MM.1S (cell line): ENCODE data around the gene FBXW11.

ENCODE experiments used
- DNase-seq: peaks from one replicate; pipeline ENCODE4 v3.0.0-alpha.2; 2015
- H2AFZ ChIP-seq: fragments of 300-600 bp; sonication (generic); 2 replicates; pipeline ENCODE4 v1.6.0; 2016; ENCODE audit warnings: antibody characterized with exemption, low read length
- H3F3A ChIP-seq: fragments of 300-600 bp; sonication (generic); 2 replicates; pipeline ENCODE4 v1.6.1; 2016; ENCODE audit warnings: mild to moderate bottlenecking, antibody characterized with exemption, low read length, moderate library complexity, mixed read lengths; ENCODE audit not compliant: insufficient read depth
- H3K27ac ChIP-seq: fragments of 300-600 bp; sonication (generic); 2 replicates; pipeline ENCODE4 v1.5.1; 2016; ENCODE audit warnings: mild to moderate bottlenecking, low read length
- H3K27me3 ChIP-seq: fragments of 300-600 bp; sonication (generic); replicated peaks from 2 replicates; pipeline ENCODE4 v1.6.0; 2016; ENCODE audit warnings: low read length; ENCODE audit not compliant: insufficient read depth
- H3K36me3 ChIP-seq: fragments of 300-600 bp; sonication (generic); replicated peaks from 2 replicates; pipeline ENCODE4 v1.6.1; 2016; ENCODE audit warnings: mild to moderate bottlenecking, low read length, mixed read lengths; ENCODE audit not compliant: insufficient read depth
- H3K4me1 ChIP-seq: fragments of 300-600 bp; sonication (generic); 2 replicates; pipeline ENCODE4 v1.6.1; 2016; ENCODE audit warnings: low read length, mixed read lengths
- H3K4me2 ChIP-seq: fragments of 300-600 bp; sonication (generic); 2 replicates; pipeline ENCODE4 v1.6.0; 2016; ENCODE audit warnings: low read depth, low read length
- H3K4me3 ChIP-seq: fragments of 300-600 bp; sonication (generic); 2 replicates; pipeline ENCODE4 v1.5.1; 2016; ENCODE audit warnings: low read length, mixed read lengths
- H3K79me2 ChIP-seq: fragments of 300-600 bp; sonication (generic); 2 replicates; pipeline ENCODE4 v1.6.1; 2016; ENCODE audit warnings: mixed run types, low read length, mixed read lengths
- H3K9ac ChIP-seq: fragments of 300-600 bp; sonication (generic); 2 replicates; pipeline ENCODE4 v1.6.1; 2016; ENCODE audit warnings: low read length, mixed read lengths
- H3K9me2 ChIP-seq: fragments of 300-600 bp; sonication (generic); replicated peaks from 2 replicates; pipeline ENCODE4 v1.6.1; 2016; ENCODE audit warnings: mild to moderate bottlenecking, low read length, mixed read lengths; ENCODE audit not compliant: insufficient read depth
- H3K9me3 ChIP-seq: fragments of 300-600 bp; sonication (generic); replicated peaks from 2 replicates; pipeline ENCODE4 v1.6.1; 2016; ENCODE audit warnings: mild to moderate bottlenecking, low read length, mixed read lengths; ENCODE audit not compliant: insufficient read depth
- H4K20me1 ChIP-seq: fragments of 300-600 bp; sonication (generic); 2 replicates; pipeline ENCODE4 v1.6.1; 2016; ENCODE audit warnings: mild to moderate bottlenecking, low read length, moderate library complexity, mixed read lengths; ENCODE audit not compliant: insufficient read depth
- CTCF ChIP-seq: fragments of 300-600 bp; sonication (generic); IDR thresholded peaks from 2 replicates; pipeline ENCODE4 v1.5.1; 2016; ENCODE audit warnings: antibody characterized with exemption, low read length, mixed read lengths
- EZH2 ChIP-seq: fragments of 300-600 bp; sonication (generic); optimal IDR thresholded peaks from 2 replicates; pipeline ENCODE3; 2017; ENCODE audit warnings: low read depth, mild to moderate bottlenecking, antibody characterized with exemption, low read length, mixed read lengths
- EZH2phosphoT487 ChIP-seq: fragments of 300-600 bp; sonication (generic); IDR thresholded peaks from 2 replicates; pipeline ENCODE4 v1.6.1; 2018; ENCODE audit warnings: antibody characterized with exemption, low read length

FBXW11 gene

DNA sequence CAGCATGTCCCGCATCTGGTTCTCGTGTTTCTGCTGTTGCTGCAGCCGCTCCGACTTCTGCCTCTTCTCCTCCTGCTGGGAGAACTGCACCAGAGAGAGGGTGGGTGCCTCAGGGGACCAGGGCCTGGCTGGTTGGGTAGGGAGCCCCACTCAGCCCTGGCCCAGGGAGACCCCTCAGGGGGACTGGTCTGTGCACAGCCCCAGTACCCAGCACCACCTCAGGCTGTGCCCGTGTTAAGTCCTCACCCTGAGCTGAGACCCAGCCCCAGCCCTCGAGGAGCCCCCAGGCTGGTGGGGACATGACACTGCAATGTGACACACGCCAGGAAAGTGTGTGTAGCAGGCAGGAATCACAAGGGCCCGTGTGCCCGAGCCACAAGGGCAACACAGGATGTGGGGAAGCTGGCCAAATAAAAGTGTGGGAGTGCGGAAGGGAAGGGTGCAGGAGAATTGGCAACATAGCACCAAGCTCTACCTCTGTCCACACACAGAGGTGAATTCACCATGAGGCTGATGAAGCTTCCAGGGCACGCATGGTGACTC, 48.2 kb upstream of the FBXW11 start:
- H3K9ac ChIP-seq, result no peak overlapping the region
- peaks cover 5% of the 10 kb centered on the region; the same call in 1 of the 2 replicates for H3K36me3 ChIP-seq
- TF ChIP-seq EZH2phosphoT487 (no peak), EZH2 (no peak), CTCF (no peak)
- H3K9me3 ChIP-seq, result no peaks in the 10 kb centered on the region
- DNase-seq, result no peak
- H3F3A ChIP-seq, result no peaks in the 10 kb centered on the region
- no peaks in the 10 kb centered on the region for H3K27me3 ChIP-seq
- H4K20me1 ChIP-seq, result no peaks in the 10 kb centered on the region
- no peaks in the 10 kb centered on the region for H3K9me2 ChIP-seq
- H3K27ac ChIP-seq, result no peak overlapping the region
- no peak overlapping the region for H3K4me2 ChIP-seq
- H3K4me3 ChIP-seq, result no peak overlapping the region
- no peak overlapping the region for H2AFZ ChIP-seq
- no peaks in the 10 kb centered on the region for H3K79me2 ChIP-seq
- no peaks in the 10 kb centered on the region for H3K4me1 ChIP-seq

GRCh38 chr5:172052450-172053236, 46.2 kb upstream of the FBXW11 start:
- Histone ChIP-seq H3K9me3 (no peaks in the 10 kb centered on the region), H3K4me1 (no peaks in the 10 kb centered on the region), H3K4me2 (no peak overlapping the region), H3K9me2 (no peaks in the 10 kb centered on the region), H3K27me3 (no peaks in the 10 kb centered on the region), H3K36me3 (peaks cover 5% of the 10 kb centered on the region; the same call in 1 of the 2 replicates), H3K9ac (no peak overlapping the region), H3K4me3 (no peak overlapping the region), H3F3A (no peaks in the 10 kb centered on the region), H3K27ac (no peak overlapping the region), H4K20me1 (no peaks in the 10 kb centered on the region), H2AFZ (no peak overlapping the region), H3K79me2 (no peaks in the 10 kb centered on the region)
- TF ChIP-seq EZH2phosphoT487 (no peak), CTCF (no peak), EZH2 (no peak)
- DNase-seq, result no peak

DNA sequence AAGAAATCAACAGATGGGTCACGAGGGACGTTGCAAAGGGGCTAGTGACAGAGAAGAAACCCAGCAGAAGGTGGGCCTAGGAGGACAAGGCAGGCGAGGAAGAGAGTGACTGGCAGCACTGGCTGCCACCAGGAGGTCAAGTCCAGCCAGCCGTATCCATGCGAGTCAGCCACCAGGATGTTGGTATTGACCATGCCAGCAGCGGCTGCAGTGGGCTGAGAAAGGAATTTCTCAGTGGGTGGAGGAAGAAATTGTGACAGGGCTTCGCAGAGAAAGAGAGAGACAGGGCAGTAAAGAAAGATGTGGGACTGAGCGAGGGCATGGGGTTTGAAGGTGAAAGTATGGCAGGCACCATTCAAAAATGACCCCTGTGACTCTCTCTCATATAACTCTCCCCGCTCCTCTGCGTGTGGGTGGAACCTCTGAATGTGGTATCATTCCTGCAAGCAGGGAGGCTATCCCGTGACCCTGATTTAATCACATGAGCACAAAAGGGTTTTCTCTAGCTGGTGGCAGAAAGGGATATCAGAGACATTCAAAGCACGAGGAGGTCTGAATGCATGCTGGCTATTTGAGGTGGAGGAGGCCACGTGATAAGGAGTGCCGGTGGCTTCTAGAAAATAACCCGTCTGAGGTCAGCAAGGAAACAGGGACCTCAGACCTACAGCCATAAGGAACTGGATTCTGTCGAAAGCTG, 45.4 kb upstream of the FBXW11 start:
- no peaks in the 10 kb centered on the region for H3K9me2 ChIP-seq
- no peaks in the 10 kb centered on the region for H3K9me3 ChIP-seq
- no peak for DNase-seq
- no peaks in the 10 kb centered on the region for H3K79me2 ChIP-seq
- H3K4me1 ChIP-seq, result no peaks in the 10 kb centered on the region
- H3K27me3 ChIP-seq, result no peaks in the 10 kb centered on the region
- H3K4me3 ChIP-seq, result no peak overlapping the region
- H3K9ac ChIP-seq, result no peak overlapping the region
- H3K36me3 ChIP-seq, result peaks cover 5% of the 10 kb centered on the region; the same call in 1 of the 2 replicates
- no peak overlapping the region for H3K27ac ChIP-seq
- TF ChIP-seq EZH2 (no peak), CTCF (no peak), EZH2phosphoT487 (no peak)
- H3K4me2 ChIP-seq, result no peak overlapping the region
- no peaks in the 10 kb centered on the region for H4K20me1 ChIP-seq
- H3F3A ChIP-seq, result no peaks in the 10 kb centered on the region
- no peak overlapping the region for H2AFZ ChIP-seq
